H9 (cell line): ENCODE results near the gene SLC38A3. TPM values are rescaled to one million over a fixed set of nuclear protein-coding genes. Genes with fewer than 3 reads are reported as not detected.

ENCODE experiments used
- DNase-seq: peaks from one replicate; pipeline ENCODE4 v3.0.0-alpha.2; 2017
- H2AFZ ChIP-seq: one replicate; pipeline ENCODE4 v1.6.1; 2013; ENCODE audit warnings: mild to moderate bottlenecking, low read length, control low read depth, moderate library complexity
- H2AK5ac ChIP-seq: 2 replicates; pipeline ENCODE4 v1.6.1; 2013; ENCODE audit warnings: low read length, control low read depth, mixed read lengths; ENCODE audit not compliant: insufficient read length
- H2BK120ac ChIP-seq: one replicate; pipeline ENCODE4 v1.6.1; 2013; ENCODE audit warnings: low read depth, mild to moderate bottlenecking, low read length, control low read depth, inconsistent platforms; ENCODE audit not compliant: poor library complexity, severe bottlenecking
- H2BK12ac ChIP-seq: 2 replicates; pipeline ENCODE4 v1.6.1; 2013; ENCODE audit warnings: low read length, control low read depth, mixed read lengths, low read depth; ENCODE audit not compliant: insufficient read length
- H2BK15ac ChIP-seq: 2 replicates; pipeline ENCODE4 v1.6.1; 2013; ENCODE audit warnings: low read depth, low read length, control low read depth
- H2BK20ac ChIP-seq: one replicate; pipeline ENCODE4 v1.6.1; 2013; ENCODE audit warnings: low read depth, mild to moderate bottlenecking, low read length, control low read depth, inconsistent platforms; ENCODE audit not compliant: poor library complexity, severe bottlenecking
- H2BK5ac ChIP-seq: 2 replicates; pipeline ENCODE4 v1.6.1; 2013; ENCODE audit warnings: low read length, control low read depth, mixed read lengths; ENCODE audit not compliant: insufficient read length
- H3K14ac ChIP-seq: 2 replicates; pipeline ENCODE4 v1.6.1; 2013; ENCODE audit warnings: low read length, control low read depth; ENCODE audit not compliant: insufficient read depth
- H3K18ac ChIP-seq: 2 replicates; pipeline ENCODE4 v1.6.1; 2013; ENCODE audit warnings: low read depth, mild to moderate bottlenecking, mixed read lengths, low read length, control low read depth; ENCODE audit not compliant: insufficient read length
- H3K23ac ChIP-seq: 2 replicates; pipeline ENCODE4 v1.6.1; 2013; ENCODE audit warnings: low read length, control low read depth, mixed read lengths, low read depth; ENCODE audit not compliant: insufficient read length
- H3K23me2 ChIP-seq: 2 replicates; pipeline ENCODE4 v1.6.1; 2013; ENCODE audit warnings: low read depth, mild to moderate bottlenecking, mixed read lengths, low read length, control low read depth; ENCODE audit not compliant: insufficient read length, poor library complexity, severe bottlenecking
- H3K27ac ChIP-seq: 2 replicates; pipeline ENCODE4 v1.5.1; 2013; ENCODE audit warnings: low read length, control low read depth, mixed read lengths, low read depth; ENCODE audit not compliant: insufficient read length
- H3K27me3 ChIP-seq: 2 replicates; pipeline ENCODE4 v1.6.1; 2013; ENCODE audit warnings: low read length, control low read depth, inconsistent platforms; ENCODE audit not compliant: insufficient read depth
- H3K4ac ChIP-seq: 2 replicates; pipeline ENCODE4 v1.6.1; 2013; ENCODE audit warnings: low read depth, mild to moderate bottlenecking, control low read depth, inconsistent platforms, low read length, moderate library complexity
- H3K4me1 ChIP-seq: 2 replicates; pipeline ENCODE4 v1.6.1; 2013; ENCODE audit warnings: low read length, control low read depth, inconsistent platforms; ENCODE audit not compliant: insufficient read depth
- H3K4me2 ChIP-seq: 2 replicates; pipeline ENCODE4 v1.6.1; 2013; ENCODE audit warnings: low read length, control low read depth, mixed read lengths; ENCODE audit not compliant: insufficient read length, insufficient read depth
- H3K56ac ChIP-seq: 2 replicates; pipeline ENCODE4 v1.6.1; 2013; ENCODE audit warnings: low read depth, mild to moderate bottlenecking, mixed read lengths, low read length, control low read depth; ENCODE audit not compliant: insufficient read length
- H3K79me1 ChIP-seq: 2 replicates; pipeline ENCODE4 v1.6.1; 2013; ENCODE audit warnings: low read depth, mild to moderate bottlenecking, moderate library complexity, low read length, control low read depth, inconsistent platforms; ENCODE audit not compliant: insufficient read depth, poor library complexity, severe bottlenecking
- H3K79me2 ChIP-seq: 2 replicates; pipeline ENCODE4 v1.6.1; 2013; ENCODE audit warnings: low read length, control low read depth, inconsistent platforms; ENCODE audit not compliant: insufficient read depth
- H3K9ac ChIP-seq: 2 replicates; pipeline ENCODE4 v1.6.1; 2013; ENCODE audit warnings: low read length, control low read depth, mixed read lengths; ENCODE audit not compliant: insufficient read length; ENCODE audit errors: extremely low read depth
- H3K9me3 ChIP-seq: one replicate; pipeline ENCODE4 v1.6.1; 2013; ENCODE audit warnings: low read depth, low read length, inconsistent platforms; ENCODE audit not compliant: control insufficient read depth
- H3T11ph ChIP-seq: one replicate; pipeline ENCODE4 v1.6.1; 2013; ENCODE audit warnings: mild to moderate bottlenecking, low read length, control low read depth, inconsistent platforms
- H4K20me1 ChIP-seq: one replicate; pipeline ENCODE4 v1.6.1; 2013; ENCODE audit not compliant: control insufficient read depth, insufficient read length, insufficient read depth
- H4K5ac ChIP-seq: 2 replicates; pipeline ENCODE4 v1.6.1; 2013; ENCODE audit warnings: low read depth, mild to moderate bottlenecking, mixed read lengths, low read length, control low read depth; ENCODE audit not compliant: insufficient read length
- H4K8ac ChIP-seq: replicated peaks from 2 replicates; pipeline ENCODE4 v1.6.1; 2013; ENCODE audit warnings: low read length, control low read depth, mixed read lengths, low read depth; ENCODE audit not compliant: insufficient read length
- H4K91ac ChIP-seq: 2 replicates; pipeline ENCODE4 v1.6.1; 2013; ENCODE audit warnings: low read depth, mild to moderate bottlenecking, moderate library complexity, mixed read lengths, low read length, control low read depth; ENCODE audit not compliant: insufficient read length
- H3K27ac Mint-ChIP-seq, 3 experiments: 2 replicates in 2 of 3; 3 replicates in 1 of 3; pipeline ENCODE4 v1.8.0; 2020 to 2021; ENCODE audit warnings: mixed read lengths in 3 of 3, mild to moderate bottlenecking in 1 of 3, moderate library complexity in 1 of 3
- H3K27me3 Mint-ChIP-seq: 2 replicates; pipeline ENCODE4 v1.8.0; 2021; ENCODE audit warnings: low read depth, mild to moderate bottlenecking, moderate library complexity, mixed read lengths
- H3K36me3 Mint-ChIP-seq, 3 experiments: 2 replicates in 2 of 3; 3 replicates in 1 of 3; pipeline ENCODE4 v1.8.0; 2020 to 2021; ENCODE audit warnings: low read depth in 3 of 3, mixed read lengths in 3 of 3; ENCODE audit not compliant: insufficient read depth in 1 of 3
- H3K4me1 Mint-ChIP-seq, 2 experiments: 2 replicates each; pipeline ENCODE4 v1.8.0; 2020; ENCODE audit warnings: mixed read lengths in 2 of 2
- H3K4me3 Mint-ChIP-seq, 2 experiments: 2 replicates in 1 of 2; 3 replicates in 1 of 2; pipeline ENCODE4 v1.8.0; 2020 to 2021; ENCODE audit warnings: mild to moderate bottlenecking in 2 of 2, mixed read lengths in 2 of 2, moderate library complexity in 1 of 2
- H3K9me3 Mint-ChIP-seq, 2 experiments: 2 replicates in 1 of 2; 3 replicates in 1 of 2; pipeline ENCODE4 v1.8.0; 2020; ENCODE audit warnings: mild to moderate bottlenecking in 2 of 2, mixed read lengths in 2 of 2, moderate library complexity in 1 of 2
- CTCF ChIP-seq: fragments of 200-600 bp; sonication (generic); conservative IDR thresholded peaks from 3 replicates; pipeline ENCODE4 v1.8.0; 2021; ENCODE audit warnings: antibody characterized with exemption, mild to moderate bottlenecking
- WGBS: extraction: QIAGEN DNeasy Blood & Tissue Kit; methylation state at CpG from one replicate; pipeline ENCODE4 v1.1.7; 2013; ENCODE audit warnings: missing lambda C conversion rate, low lambda C conversion rate, mixed read lengths; ENCODE audit not compliant: insufficient read length; ENCODE audit errors: extremely low coverage; 5-methylcytosine and 5-hydroxymethylcytosine counted together
- total RNA-seq: library from RNA; stranded (reverse); gene quantifications from 2 replicates; pipeline ENCODE4 v1.2.1, GENCODE V29; 2021

Gene SLC38A3
- total RNA-seq, 1 experiment from 2014 or later = 1.4 TPM

GRCh38 chr3:50213373-50213772 lies 8.3 kb downstream of the SLC38A3 start:
- H3K27ac ChIP-seq = no peak overlapping the region
- no peak for DNase-seq

More at GRCh38 chr3:50213373-50213772, 8.3 kb downstream of the SLC38A3 start:
- no peak for TF ChIP-seq CTCF
- H4K20me1 ChIP-seq = peaks cover 3% of the 10 kb centered on the region
- H3K27me3 Mint-ChIP-seq = peaks cover 6% of the 10 kb centered on the region
- H2BK5ac ChIP-seq = no peak overlapping the region
- no peak overlapping the region for H3K4me3 Mint-ChIP-seq
- no peak overlapping the region for H2BK20ac ChIP-seq
- no peak overlapping the region for H3K4me2 ChIP-seq
- H3K4me1 Mint-ChIP-seq = peaks cover 25 to 28% of the 10 kb centered on the region in 2 experiments
- no peaks in the 10 kb centered on the region for H3K4me1 ChIP-seq
- no peak overlapping the region for H2BK12ac ChIP-seq
- no peak overlapping the region for H3K56ac ChIP-seq
- H3K18ac ChIP-seq = no peak overlapping the region
- no peaks in the 10 kb centered on the region for H3K9me3 ChIP-seq
- H3K27ac Mint-ChIP-seq = no peak overlapping the region
- H4K91ac ChIP-seq = no peak overlapping the region
- no peak overlapping the region for H3K4ac ChIP-seq
- H3K79me1 ChIP-seq = no peaks in the 10 kb centered on the region
- no peak overlapping the region for H4K8ac ChIP-seq
- H3K9ac ChIP-seq = no peak overlapping the region
- H2BK120ac ChIP-seq = no peak overlapping the region
- no peaks in the 10 kb centered on the region for H3K36me3 Mint-ChIP-seq
- H3K27me3 ChIP-seq = no peaks in the 10 kb centered on the region
- H3K9me3 Mint-ChIP-seq = no peaks in the 10 kb centered on the region; a peak in 1 of 5 replicates
- H2AFZ ChIP-seq = no peak overlapping the region
- H4K5ac ChIP-seq = no peak overlapping the region
- H2AK5ac ChIP-seq = no peak overlapping the region
- no CpG with 5 or more reads among the region's 12 CpGs for WGBS
- no peak overlapping the region for H3K23ac ChIP-seq
- no peak overlapping the region for H3K14ac ChIP-seq
- H3K23me2 ChIP-seq = no peaks in the 10 kb centered on the region
- no peak overlapping the region for H2BK15ac ChIP-seq
- no peaks in the 10 kb centered on the region for H3K79me2 ChIP-seq
- no peak overlapping the region for H3T11ph ChIP-seq
